GM19452 (cell line): ENCODE results near the gene PMM1.
"Not testable (repeated sequence)": the region's sequence is repeated elsewhere in the genome, so short reads cannot be mapped to it uniquely, and the experiment has no call there.

Source experiments
- ATAC-seq: cut with Tn5 transposase; IDR thresholded peaks from one replicate; pipeline ENCODE4 v1.9.1; 2021; ENCODE audit not compliant: unreplicated experiment

PMM1 gene

GRCh38 chr22:41597635-41597953, 8.0 kb upstream of the PMM1 start:
- no peak for ATAC-seq

GRCh38 chr22:41596776-41597634, 7.4 kb upstream of the PMM1 start:
- ATAC-seq, result no peak

GRCh38 chr22:41595703-41596102, 6.1 kb upstream of the PMM1 start:
- no peak for ATAC-seq

GRCh38 chr22:41593336-41593960, 3.8 kb upstream of the PMM1 start:
- ATAC-seq, result not testable (repeated sequence)

- ATAC-seq, result no peak
Measured at GRCh38 chr22:41587347-41587723, 2.3 kb downstream of the PMM1 start.

- no peak for ATAC-seq
Measured at GRCh38 chr22:41585898-41586297, 3.7 kb downstream of the PMM1 start.

- no peak for ATAC-seq
Measured at GRCh38 chr22:41584881-41585280, 4.8 kb downstream of the PMM1 start.

- no peak for ATAC-seq
Measured at GRCh38 chr22:41582694-41583093, 6.9 kb downstream of the PMM1 start.

GRCh38 chr22:41579997-41580355, 9.7 kb downstream of the PMM1 start:
- ATAC-seq, result no peak

- no peak for ATAC-seq
Measured at GRCh38 chr22:41579297-41579996, 10.2 kb downstream of the PMM1 start.

- no peak for ATAC-seq
Measured at GRCh38 chr22:41578818-41579217, 10.8 kb downstream of the PMM1 start.

GRCh38 chr22:41578114-41578513, 11.5 kb downstream of the PMM1 start:
- ATAC-seq, result no peak

GRCh38 chr22:41576877-41577276, 12.8 kb downstream of the PMM1 start:
- ATAC-seq, result no peak

GRCh38 chr22:41575533-41575932, 14.1 kb downstream of the PMM1 start:
- ATAC-seq, result no peak

- no peak for ATAC-seq
Measured at GRCh38 chr22:41574847-41575381, 14.7 kb downstream of the PMM1 start.

GRCh38 chr22:41573677-41574076, 16.0 kb downstream of the PMM1 start:
- no peak for ATAC-seq

- ATAC-seq, result not testable (repeated sequence)
Measured at GRCh38 chr22:41572305-41572704, 17.3 kb downstream of the PMM1 start.

- no peak for ATAC-seq
Measured at GRCh38 chr22:41571786-41572185, 17.9 kb downstream of the PMM1 start.

GRCh38 chr22:41570221-41570620, 19.4 kb downstream of the PMM1 start:
- no peak for ATAC-seq

GRCh38 chr22:41568811-41569210, 20.8 kb downstream of the PMM1 start:
- ATAC-seq, result no peak

- ATAC-seq, result no peak
Measured at GRCh38 chr22:41567512-41567768, 22.2 kb downstream of the PMM1 start.

GRCh38 chr22:41565403-41566054, 24.1 kb downstream of the PMM1 start:
- no peak for ATAC-seq
